ENCODE measurements around the gene HSDL2.
"Not testable (repeated sequence)": the region's sequence is repeated elsewhere in the genome, so short reads cannot be mapped to it uniquely, and the experiment has no call there.

HSDL2 gene

DNA sequence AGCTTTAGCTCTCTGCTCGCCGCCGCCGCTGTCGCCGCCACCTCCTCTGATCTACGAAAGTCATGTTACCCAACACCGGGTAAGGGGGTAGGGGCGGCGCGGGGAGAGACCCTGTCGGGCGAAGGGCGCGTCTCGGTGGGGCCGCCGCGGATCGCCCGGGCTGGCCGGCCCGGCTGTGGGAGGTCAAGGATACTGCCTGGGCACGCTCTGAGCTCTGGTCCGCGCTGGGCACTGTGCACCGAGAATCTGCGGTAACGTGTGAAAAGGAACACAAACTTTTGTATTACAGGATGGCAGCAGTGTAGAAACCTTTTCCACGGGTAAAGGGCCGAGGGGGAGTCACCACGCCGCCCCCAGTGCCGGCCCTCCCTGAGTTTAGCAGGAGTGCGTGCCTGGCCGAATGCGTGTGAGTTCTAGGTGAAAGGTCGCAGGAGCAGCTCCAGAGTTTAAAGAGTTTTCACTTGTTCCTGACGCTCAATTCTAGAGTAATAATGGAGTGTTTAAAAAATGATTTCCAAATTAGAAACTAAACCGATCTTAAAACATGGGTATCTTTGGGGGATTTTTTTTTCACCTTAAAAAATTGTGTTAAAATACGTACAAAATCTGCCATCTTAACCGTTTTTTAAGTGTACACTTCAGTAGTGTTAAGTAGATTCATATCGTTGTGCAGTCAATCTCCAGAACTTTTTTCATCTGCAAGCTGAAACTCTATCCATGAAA lies at the start of gene HSDL2:
Gene HSDL2, plus strand, starts transcription at position 7 of the 723 bp plus-strand sequence. Its CDS starts 56 bp downstream, at position 63.
- DNase-seq (ENCODE audit: low spot score), result no peak

- no peak for DNase-seq (ENCODE audit: low spot score)
These were observed 48.3 kb upstream of the HSDL2 start for GRCh38 chr9:112331674-112331952.

- DNase-seq (ENCODE audit: low spot score), result no peak
These were observed 47.7 kb upstream of the HSDL2 start for GRCh38 chr9:112332214-112332613.

DNA sequence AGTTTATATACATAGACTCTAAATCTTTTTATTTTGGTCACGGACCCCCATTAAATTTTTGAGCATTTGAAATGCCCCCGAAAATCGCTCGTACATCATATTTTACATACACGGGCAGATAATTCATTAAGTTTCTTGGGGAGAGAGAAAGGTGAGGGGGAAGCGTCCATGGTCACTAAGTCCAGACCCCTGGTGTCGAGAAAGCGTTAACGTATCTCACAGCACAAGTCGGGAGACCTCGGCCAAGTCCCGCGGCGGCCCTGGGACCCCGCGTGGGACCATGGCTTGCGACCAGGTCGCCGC lies 47.3 kb upstream of the HSDL2 start:
- no peak for DNase-seq (ENCODE audit: low spot score)

- DNase-seq (ENCODE audit: low spot score), result peak; percentile 83
These were observed 46.8 kb upstream of the HSDL2 start, which contains the start of gene PTBP3 for GRCh38 chr9:112332977-112333638. Gene PTBP3 (minus strand): TSS chr9:112333619. CDS start chr9:112297865, 35,754 bp downstream.

- peak; percentile 98 for DNase-seq (ENCODE audit: low spot score)
These were observed 46.1 kb upstream of the HSDL2 start for GRCh38 chr9:112333639-112334431.

GRCh38 chr9:112334432-112334841 lies 45.5 kb upstream of the HSDL2 start:
- no peak for DNase-seq (ENCODE audit: low spot score)

DNA sequence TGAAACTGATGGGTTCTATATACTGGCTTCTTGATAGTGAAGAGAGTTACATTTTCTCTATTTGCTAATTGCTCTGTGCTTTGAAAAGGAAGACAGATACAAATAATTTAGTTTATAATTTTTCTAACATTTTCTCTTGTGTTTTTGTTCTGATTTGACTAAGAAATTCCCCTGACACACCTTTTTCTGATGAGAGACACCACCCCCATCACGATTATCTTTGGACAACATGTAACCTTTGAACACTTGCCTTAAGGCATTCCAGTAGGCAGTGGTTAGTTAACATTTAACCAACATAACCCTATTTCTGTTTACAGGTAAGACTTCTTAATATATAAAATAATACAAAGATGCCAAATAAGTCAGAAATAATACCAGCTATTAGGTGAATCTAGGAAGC lies 42.4 kb upstream of the HSDL2 start:
- DNase-seq (ENCODE audit: low spot score), result no peak

- DNase-seq (ENCODE audit: low spot score), result no peak
These were observed 41.3 kb upstream of the HSDL2 start for GRCh38 chr9:112338561-112338960.

- no peak for DNase-seq (ENCODE audit: low spot score)
These were observed 40.0 kb upstream of the HSDL2 start for GRCh38 chr9:112339886-112340285.

DNA sequence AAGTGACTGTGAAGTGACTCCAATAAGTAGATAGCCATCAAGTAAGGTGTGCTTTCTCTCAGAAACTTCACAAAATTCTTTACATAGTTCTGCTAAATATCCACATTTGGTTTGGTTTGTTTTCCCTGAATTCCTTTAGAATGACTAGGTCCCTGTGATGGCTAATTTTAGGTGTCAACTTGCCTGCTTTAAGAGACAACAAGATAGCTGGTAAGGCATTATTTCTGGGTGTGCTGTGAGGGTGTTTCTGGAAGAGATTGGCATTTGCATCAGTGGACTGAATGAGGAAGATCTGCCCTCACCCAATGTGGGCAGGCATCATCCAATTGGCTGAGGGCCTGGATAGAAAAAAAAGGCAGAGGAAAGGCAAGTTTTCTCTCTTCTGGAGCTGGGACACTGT lies 38.2 kb upstream of the HSDL2 start:
- no peak for DNase-seq (ENCODE audit: low spot score)

GRCh38 chr9:112348257-112349007 lies 31.5 kb upstream of the HSDL2 start:
- peak; percentile 17 for DNase-seq (ENCODE audit: low spot score)

DNA sequence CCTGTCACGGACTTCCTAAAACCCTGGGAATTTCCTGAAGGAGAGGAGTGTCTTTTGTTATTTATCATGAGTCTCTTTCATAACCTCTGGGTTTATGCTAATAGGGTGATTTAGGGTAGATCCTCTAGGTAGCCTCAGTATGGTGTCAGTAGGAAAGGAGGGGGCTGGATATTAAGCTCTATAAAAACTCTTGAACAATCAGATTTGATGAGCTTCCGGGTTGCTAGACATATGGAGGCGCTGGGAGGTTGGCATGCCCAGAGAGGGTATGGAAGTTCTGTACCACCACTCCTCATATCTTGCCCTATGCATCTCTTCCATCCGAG lies 30.9 kb upstream of the HSDL2 start:
- DNase-seq (ENCODE audit: low spot score), result no peak

GRCh38 chr9:112351184-112351583 lies 28.7 kb upstream of the HSDL2 start:
- no peak for DNase-seq (ENCODE audit: low spot score)

- no peak for DNase-seq (ENCODE audit: low spot score)
These were observed 27.7 kb upstream of the HSDL2 start for GRCh38 chr9:112352209-112352608.

- no peak for DNase-seq (ENCODE audit: low spot score)
These were observed 25.7 kb upstream of the HSDL2 start for GRCh38 chr9:112354081-112354743.

GRCh38 chr9:112355427-112355897 lies 24.4 kb upstream of the HSDL2 start:
- no peak for DNase-seq (ENCODE audit: low spot score)

GRCh38 chr9:112360047-112360804 lies 19.7 kb upstream of the HSDL2 start:
- no peak for DNase-seq (ENCODE audit: low spot score)

DNA sequence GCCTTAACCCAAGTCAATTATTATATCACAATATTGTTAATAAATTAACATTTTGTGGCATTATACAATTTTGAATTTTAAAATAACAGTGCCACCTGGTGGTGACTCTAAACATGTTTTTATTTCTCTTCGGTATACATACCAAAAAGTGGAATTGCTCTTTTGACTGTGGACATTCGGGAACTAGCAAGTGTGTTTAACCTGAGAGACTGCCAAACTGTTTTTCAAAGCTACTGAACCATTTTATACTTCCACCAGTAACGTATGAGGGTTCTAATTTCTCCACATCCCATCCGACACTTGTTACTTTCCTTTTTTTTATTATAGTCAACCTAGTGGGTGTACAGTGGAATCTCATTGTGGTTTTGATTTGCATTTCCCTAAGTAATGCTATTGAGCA lies 18.3 kb upstream of the HSDL2 start:
- DNase-seq (ENCODE audit: low spot score), result peak; percentile 29

DNA sequence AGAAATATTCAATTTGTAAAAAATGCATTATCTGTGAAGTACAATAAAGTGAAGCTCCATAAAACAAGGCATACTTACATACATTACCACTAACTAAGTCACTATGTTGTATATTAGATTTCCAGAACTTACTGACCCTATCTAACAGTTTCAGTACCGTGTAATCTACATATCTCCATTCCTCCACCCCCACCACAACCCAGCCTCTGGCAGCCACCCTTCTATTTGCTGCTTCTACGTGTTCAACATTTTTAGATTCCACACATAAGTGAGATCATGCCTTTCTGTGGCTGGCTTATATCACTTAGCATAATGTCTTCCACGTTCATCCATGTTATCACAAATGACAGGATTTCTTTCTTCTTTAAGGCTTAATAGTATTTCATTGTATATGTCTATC lies 15.1 kb upstream of the HSDL2 start:
- no peak for DNase-seq (ENCODE audit: low spot score)

- not testable (repeated sequence) for DNase-seq (ENCODE audit: low spot score)
These were observed 14.7 kb upstream of the HSDL2 start for GRCh38 chr9:112365257-112365656.
